ENCODE data around the gene LAMC3.
"Not testable (repeated sequence)": the region's sequence is repeated elsewhere in the genome, so short reads cannot be mapped to it uniquely, and the experiment has no call there.

The LAMC3 gene

DNA sequence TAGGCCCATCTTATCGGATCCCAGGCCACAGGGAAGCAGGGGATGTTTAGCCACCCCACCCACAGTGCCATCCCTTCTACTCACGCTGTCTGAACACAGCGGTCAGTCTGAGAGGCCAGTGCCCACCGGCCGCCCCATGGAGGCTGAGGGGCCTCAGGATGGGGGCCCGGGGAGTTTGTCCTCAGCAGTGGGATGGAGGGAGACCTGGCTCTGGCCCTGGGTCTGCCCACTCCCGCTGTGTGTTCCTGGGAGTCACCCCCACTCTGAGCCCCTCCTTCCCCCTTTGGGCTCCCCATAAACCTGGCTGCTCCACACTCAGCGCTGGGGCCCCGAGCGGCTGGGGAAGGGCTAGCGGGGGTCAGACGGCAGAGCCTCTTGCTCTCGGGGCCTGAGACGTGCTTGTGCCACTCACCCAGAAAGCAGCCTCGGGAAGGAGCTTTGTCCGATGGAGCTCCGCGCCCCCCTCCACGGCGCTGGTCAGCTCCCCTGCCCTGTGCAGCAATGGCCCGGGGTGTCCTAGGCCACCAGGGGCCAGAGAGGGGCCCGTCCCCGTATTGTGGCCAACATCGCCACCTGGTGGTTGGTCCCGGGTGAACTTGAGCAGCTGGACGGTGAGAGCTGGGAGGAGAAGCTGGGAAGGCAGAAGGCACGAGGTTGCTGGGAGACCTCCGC is 10.9 kb upstream of the LAMC3 start:
- peak; percentile 82 for DNase-seq (ENCODE audit: low spot score)
- TF ChIP-seq, protein P1, sequence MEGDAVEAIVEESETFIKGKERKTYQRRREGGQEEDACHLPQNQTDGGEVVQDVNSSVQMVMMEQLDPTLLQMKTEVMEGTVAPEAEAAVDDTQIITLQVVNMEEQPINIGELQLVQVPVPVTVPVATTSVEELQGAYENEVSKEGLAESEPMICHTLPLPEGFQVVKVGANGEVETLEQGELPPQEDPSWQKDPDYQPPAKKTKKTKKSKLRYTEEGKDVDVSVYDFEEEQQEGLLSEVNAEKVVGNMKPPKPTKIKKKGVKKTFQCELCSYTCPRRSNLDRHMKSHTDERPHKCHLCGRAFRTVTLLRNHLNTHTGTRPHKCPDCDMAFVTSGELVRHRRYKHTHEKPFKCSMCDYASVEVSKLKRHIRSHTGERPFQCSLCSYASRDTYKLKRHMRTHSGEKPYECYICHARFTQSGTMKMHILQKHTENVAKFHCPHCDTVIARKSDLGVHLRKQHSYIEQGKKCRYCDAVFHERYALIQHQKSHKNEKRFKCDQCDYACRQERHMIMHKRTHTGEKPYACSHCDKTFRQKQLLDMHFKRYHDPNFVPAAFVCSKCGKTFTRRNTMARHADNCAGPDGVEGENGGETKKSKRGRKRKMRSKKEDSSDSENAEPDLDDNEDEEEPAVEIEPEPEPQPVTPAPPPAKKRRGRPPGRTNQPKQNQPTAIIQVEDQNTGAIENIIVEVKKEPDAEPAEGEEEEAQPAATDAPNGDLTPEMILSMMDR (IDR thresholded peaks at IDR 0.05; ENCODE audit: extremely low read depth, missing control alignments): no peak

DNA sequence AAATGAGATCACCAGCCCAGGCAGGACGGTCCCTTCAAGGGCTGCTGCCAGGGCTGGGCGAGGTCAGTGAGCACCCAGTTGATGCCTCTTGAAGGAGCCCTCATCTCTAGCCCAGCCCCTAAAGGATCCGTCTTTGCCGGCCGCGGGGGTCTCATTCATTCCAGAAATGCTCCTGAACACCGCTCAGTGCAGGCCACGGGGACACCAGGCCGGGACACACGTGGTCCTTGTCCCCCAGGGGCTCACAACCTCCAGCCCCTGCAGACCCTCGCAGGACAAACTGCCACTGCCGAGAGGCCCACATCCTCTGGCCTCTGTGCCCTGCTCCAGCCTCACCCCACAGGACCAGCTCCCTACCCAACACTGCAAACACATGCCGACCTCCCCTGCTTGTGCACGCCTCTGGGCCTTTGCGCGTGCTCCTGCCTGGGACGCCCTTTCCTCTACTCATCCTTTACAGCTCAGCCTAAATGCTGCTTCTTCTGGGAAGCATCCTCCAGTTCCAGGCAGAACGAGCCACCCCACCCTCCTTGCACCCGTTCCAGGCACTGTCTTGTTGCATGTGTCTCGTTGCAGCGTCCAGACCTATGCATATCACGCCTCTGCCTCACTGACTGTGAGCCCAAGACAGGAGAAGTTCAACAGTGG is 10.3 kb upstream of the LAMC3 start:
- TF ChIP-seq, protein P1 (IDR thresholded peaks at IDR 0.05; ENCODE audit: extremely low read depth, missing control alignments): no peak
- no peak for DNase-seq (ENCODE audit: low spot score)

DNA sequence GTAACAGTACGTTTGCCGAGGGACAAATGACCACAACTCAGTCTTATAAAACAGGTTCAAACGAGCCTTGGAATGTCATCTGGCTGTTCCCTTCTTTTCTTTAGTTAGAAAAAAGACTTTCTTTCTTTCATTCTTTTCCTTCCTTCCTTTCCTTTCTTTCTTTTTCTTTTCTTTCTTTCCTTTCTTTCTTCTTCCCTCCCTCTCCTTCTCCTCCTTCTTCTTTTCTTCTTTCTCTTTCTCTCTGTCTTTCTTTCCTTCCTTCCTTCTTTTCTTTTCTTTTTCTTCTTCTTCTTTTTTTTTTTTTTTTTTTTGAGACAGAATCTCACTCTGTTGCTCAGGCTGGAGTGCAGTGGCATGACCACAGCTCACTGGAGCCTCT is 9.7 kb upstream of the LAMC3 start:
- DNase-seq (ENCODE audit: low spot score): no peak
- TF ChIP-seq, protein P1 (IDR thresholded peaks at IDR 0.05; ENCODE audit: extremely low read depth, missing control alignments): no peak

DNA sequence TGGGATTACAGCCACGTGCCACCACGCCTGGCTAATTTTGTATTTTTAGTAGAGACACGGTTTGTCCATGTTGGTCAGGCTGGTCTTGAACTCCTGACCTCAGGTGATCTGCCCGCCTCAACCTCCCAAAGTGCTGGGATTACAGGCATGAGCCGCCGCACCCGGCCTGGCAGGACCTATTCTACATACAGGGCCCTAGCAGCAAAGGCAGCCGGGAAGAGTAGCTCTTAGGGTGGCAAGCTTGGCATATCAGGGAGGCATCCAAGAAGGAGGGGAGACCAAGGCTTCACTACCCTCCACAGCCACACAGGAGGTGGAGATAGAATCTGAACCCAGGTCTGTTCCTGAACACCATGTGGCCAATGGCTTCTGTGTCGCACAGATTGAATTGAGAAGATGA is 8.4 kb upstream of the LAMC3 start:
- not testable (repeated sequence) for DNase-seq (ENCODE audit: low spot score)

DNA sequence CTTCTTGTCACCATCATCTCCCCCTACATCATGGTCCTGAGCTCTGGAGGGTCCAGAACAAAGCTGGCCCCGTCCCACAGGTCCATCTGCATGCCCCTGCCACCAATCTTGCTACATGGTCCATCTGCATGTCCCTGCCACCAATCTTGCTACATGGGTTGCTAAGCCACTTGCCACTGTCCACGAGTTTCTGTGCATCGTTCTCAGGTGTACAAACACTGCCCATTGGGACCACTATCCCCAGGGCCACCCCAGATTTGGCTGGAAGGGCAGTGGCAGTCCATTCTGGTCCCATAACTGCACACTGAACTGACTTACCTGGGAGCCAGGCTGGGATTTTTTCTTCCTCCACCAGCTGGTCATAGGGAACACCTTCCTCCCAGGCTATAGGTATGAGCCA is 8.0 kb upstream of the LAMC3 start:
- TF ChIP-seq, protein P1 (IDR thresholded peaks at IDR 0.05; ENCODE audit: extremely low read depth, missing control alignments): no peak
- no peak for DNase-seq (ENCODE audit: low spot score)

DNA sequence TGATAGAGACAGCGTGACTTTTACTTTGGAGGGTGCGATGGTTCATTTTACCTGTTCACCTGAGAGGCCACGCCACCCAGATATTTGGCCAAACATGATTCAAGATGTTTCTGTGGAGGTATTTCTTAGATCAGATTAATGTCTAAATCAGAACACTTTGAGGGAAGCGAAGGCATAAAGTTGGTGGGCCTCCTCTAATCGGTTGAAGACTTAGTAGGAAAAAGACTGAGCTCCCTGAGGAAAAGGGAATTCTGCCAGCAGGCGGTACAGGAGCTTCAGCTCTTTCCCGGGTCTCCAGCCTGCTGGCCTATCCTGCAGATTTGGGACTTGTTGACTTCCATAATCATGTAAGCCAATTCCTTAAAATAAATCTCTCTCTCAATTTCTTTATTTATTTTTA is 7.0 kb upstream of the LAMC3 start:
- TF ChIP-seq, protein P1 (IDR thresholded peaks at IDR 0.05; ENCODE audit: extremely low read depth, missing control alignments): no peak
- no peak for DNase-seq (ENCODE audit: low spot score)

DNA sequence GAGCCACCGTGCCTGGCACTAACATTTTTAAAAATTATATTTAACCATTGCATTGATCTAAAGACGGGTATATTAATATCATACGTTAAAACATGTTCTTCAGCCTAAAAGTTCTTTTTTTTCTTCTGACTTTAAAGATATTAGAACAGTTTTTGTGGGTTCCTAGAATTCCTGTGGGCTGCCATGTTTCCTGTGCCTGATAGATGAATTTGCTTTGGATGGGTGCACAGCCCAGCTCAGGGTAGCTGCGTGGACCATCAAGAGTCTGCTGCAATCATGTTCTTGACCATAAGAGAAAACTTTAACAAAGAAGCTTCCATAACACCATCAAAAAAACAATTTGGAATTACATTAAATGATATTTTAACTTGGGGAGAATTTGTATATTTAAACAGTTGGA is 2.4 kb upstream of the LAMC3 start:
- TF ChIP-seq, protein P1 (IDR thresholded peaks at IDR 0.05; ENCODE audit: extremely low read depth, missing control alignments): no peak

DNA sequence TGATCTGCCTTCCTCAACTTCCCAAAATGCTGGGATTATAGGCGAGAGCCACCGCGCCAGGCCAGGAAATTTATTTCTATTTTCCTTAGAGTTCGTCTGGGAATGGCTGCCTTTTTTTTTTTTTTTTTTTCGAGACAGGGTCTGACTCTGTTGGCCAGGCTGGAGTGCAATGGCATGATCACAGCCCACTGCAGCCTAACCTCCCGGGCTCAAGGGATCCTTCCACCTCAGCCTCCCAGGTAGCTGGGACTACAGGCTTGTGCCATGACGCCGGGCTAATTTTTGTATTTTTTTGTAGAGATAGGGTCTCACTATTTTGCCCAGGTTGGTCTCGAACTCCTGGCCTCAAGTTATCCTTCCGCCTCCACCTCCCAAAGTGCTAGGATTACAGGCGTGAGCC is 888 bp upstream of the LAMC3 start:
- no peak for DNase-seq (ENCODE audit: low spot score)
- TF ChIP-seq, protein P1 (IDR thresholded peaks at IDR 0.05; ENCODE audit: extremely low read depth, missing control alignments): no peak

More for the DNA sequence above, 2.4 kb upstream of the LAMC3 start:
- no peak for DNase-seq (ENCODE audit: low spot score)
